NCI-H2081 treated with DMSO at 0.1 percent for 48 hours (cell line): ENCODE results near the gene ITPA.

Source experiments
- DNase-seq: peaks from one replicate; lab custom pipeline; 2025; lab: John Stamatoyannopoulos, UW

Gene ITPA

DNA sequence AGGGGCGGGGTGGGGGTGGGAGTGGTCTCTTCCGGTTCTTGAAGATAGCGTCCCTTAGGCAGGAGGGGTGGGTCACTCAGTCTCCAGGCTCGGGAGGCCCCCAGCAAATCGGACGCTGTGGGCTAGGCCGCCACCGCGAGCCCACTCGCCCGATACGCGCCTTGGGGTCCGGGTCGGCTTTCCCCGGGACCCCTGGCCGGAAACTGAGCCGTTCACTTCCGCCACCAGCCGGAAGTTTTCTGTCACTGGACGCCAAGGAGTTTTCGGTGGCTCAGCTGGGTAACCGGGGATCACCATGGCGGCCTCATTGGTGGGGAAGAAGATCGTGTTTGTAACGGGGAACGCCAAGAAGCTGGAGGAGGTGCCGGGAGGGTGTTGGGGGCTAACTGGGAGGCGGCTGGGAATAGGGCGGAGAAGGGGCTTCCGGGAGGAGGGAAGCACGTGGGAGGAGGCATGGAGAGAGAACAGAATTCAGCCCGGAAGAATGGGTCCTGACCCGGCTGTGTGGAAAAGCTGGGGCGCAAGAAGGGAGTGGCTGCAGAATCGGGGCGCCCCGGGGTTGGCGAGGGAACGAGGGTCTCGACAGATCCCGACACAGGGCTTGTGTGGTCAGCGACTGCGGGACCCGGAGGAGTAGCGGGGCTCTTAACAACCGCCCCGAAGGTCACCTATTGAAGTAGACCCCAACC, at the start of gene ITPA:
Gene ITPA (plus strand): TSS at position 242 of the 689 bp plus-strand sequence. CDS start 54 bp downstream, at position 296.
- DNase-seq, result no peak

GRCh38 chr20:3160418-3160817, 48.9 kb upstream of the ITPA start:
- no peak for DNase-seq

DNA sequence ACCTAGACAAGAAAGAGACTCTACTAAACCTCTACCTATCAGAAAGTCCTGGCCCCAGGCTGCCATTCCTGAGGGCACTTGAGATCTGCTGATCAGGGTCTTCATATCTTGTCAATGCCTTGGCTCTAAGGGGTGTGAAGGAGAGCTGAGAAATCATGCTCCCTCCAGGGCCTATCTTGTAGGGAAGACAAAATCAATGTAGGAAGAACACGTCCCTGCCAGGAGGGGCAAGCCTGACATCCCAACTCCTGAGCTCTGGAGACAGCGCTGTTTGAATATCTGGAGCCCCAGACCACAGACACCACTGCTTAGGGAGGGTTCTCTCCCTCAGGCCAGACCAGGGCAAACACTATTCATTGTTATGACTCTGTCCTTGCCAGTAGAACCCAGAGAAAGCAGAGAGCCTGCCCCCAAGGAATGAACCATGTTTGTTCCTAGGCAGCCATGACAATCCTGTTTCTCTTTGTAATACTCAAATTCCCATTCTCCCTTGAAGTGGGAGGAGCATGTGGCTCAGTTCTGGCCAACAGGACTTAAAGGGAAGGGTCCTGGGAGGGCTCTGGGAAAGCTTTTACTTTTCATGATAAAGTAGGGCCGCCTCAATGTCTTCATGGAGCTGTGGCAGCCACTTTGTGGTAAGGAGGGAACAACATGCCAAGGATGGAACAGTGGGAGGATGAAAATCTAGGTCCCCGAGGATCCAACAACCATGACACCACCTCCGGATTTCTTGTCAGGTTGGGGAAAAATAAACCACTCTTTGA, 47.8 kb upstream of the ITPA start:
- DNase-seq, result no peak

DNA sequence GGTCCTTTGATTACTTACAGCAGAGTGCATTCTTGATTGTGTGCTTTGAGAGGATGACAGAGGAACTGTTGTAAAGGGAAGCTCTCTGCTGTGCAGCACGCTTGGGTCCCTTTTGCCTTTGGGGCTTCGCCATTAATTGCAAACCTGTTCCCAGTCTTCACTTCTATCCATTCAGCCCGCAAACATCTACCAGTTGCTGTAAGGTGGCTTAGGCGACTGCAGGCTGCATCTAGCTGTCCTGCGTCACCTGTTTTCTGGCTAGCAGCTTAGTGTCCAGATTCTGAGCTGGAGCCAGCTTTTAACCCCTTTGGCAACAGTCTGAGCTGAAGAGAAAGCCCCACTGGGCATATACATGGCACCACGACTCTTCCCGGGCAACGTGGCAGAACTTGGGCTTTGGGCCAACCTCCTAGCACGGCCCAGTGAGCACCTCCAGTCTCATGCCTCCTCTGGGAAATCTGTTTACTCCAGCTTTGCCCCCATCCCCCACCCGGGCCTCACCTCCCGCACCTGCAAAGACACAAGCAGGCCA, 47.2 kb upstream of the ITPA start:
- no peak for DNase-seq

DNA sequence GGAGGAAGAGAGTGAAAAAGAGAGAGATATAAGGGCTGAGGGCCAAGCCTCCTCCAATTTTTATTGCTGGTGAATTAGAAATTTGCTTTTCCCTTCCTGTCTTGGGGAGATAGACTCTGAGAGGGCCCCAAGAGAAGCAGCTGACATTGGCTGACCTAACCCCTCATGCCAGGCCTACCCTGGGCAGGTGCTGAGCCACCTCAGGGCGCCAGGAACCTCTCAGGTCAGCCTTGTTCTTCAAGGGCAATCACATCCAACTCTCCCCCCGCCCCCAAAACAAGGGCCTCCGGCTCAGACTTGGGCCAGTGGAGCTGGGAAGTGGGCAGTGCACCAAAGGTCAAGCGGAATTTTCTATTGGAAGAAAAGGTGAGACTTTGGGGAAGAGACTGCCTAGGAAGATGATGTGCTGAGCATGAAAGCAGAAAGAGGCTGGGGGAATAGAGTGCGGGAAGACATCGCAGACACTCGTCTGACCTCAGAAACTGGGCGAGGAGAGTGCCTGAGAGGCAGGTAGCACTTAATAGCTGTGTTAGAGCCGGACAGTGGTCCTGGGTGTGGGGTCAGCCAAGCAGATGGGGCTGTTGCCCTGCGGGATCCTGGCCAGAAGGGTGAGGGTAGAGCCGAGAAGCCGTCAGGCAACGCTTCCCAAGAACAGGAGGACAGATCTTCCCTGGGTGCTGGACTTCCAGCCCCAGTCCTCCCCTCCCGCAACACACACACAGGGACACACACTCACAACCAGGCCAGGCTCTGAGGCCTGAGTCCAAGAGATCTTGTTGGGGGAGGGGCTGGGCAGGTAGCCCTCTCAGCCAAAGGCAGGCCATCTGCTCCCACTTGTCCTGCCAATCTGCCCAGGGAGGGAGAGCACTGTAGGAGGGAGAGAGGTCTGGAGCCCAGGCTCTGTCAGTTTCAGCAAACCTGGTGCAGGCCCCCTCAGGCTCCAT, 45.9 kb upstream of the ITPA start:
- DNase-seq, result no peak

- DNase-seq, result no peak
Observed at GRCh38 chr20:3164043-3164762, 45.1 kb upstream of the ITPA start.

DNA sequence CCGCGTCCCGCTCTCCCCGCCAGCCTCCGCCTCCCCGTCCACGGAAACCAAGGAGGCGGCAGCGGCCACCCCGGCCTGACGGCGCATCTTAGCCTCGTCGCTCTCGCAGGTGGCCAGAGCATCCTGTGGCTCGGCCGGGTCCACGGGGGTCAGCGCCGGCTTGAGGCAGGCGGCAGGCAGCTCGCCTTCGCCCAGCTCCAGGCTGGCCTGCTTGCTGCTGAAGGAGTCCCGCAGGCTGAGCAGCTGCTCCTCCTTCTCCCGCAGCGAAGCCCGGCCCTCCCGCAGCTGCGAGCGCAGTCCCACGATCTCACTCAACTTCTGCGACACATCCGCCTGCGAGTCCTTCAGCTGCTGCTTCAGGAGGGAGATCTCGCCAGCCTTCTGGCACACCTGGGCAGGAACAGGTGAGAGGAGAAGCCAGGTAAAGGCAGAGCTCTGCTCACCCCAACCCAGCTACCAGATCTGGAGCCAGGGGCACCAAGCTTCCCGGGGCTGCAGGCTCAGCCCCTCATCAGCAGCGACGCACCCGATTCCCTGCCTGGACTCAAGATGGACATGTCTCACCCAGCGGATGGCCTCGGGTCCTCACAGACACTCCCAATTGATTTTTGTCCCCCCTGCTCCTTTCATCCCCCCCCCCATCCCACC, 44.4 kb upstream of the ITPA start:
- DNase-seq, result no peak

DNA sequence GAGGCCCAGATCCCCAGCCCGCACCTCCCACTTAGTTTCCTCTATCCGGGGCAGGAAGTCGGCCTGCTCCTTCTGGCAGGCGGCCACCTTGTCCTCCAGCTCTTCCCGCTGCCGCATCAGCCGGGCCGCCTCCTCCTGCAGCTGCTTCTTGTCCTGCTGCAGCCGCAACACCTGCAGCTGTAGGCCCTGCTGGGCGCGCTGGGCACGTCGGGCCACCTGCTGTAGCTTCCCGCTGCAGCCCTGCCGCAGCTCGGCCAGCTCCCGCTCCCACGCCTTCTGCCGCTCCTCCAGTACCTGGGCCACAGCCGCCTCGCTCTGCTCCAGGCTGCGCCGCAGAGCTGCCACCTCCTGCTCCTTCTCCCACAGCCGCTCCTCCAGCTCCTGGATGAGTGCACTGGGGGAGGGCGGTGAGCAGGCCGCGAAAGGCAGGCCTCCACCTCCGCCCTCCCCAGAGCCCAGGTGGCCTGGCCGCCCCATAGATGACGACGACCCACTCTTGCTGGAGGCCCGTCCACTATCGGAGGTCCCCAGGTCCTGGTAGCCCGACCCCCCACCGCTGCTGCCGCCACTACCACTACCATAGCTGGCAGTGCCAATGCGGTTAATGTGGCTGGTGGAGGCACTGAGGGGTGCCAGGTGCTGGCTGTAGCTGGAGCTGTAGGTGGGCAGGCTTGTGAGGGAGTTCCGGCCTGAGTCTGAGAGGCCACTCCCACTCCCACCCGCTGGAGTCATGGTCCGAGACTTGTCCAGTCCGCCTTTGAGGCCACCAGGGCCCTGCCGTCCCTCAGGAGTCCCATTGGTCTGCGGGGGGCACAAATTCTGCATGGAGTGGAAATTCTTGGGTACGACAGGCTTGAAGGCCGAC, 43.6 kb upstream of the ITPA start:
- no peak for DNase-seq

DNA sequence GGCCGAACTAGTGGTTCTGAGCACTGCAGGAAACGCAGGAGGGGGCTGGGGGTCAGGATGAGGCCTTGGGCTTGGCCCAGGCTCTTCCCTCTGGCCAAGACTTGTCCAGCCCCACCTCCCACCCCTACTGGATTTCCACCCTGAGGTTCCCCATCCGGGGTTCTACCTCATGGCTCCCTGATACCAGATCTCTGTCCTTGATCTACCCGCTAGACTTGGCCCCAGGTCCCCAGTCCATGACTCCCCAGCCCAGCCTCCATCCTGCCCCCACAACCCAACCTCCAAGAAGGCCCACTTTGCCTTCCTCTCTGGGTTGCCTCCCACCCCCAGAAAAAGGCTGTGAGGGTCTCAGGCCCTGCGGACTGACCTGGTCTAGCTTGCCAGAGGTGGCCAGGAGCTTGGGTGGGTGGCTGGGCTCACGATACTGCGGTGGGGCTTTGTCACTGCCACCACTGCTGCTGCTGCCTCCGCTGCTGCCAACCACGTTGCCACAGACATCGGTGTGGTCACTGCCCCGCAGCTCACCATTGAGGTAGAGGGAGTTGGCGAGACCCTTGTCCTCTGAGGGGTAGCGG, 42.9 kb upstream of the ITPA start:
- no peak for DNase-seq

DNA sequence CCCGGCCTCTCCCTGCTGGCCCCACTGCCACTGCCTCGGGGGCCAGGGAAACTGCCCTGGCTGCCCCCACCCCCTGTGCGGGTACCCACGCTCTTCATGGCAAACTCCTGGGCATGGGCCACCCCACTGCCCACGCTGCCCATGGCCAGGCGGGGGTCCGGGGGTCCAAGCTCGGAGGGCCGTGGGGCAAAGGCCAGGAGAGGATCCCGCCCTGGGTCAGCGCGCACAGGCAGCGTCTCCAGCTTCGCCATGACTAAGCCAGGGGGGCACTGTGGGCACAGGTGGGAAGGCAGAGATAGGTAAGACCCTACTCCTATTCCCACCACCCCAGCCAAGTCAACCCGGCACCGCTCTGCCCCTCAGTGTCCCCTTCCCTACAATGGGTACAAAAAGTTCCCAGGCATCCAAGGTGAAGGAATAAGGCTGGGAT, 42.4 kb upstream of the ITPA start:
- no peak for DNase-seq

- DNase-seq, result no peak
Observed at GRCh38 chr20:3167738-3168078, 41.6 kb upstream of the ITPA start.

- no peak for DNase-seq
Observed at GRCh38 chr20:3168079-3168828, 41.0 kb upstream of the ITPA start.

GRCh38 chr20:3168829-3169590, 40.3 kb upstream of the ITPA start:
- DNase-seq, result no peak

DNA sequence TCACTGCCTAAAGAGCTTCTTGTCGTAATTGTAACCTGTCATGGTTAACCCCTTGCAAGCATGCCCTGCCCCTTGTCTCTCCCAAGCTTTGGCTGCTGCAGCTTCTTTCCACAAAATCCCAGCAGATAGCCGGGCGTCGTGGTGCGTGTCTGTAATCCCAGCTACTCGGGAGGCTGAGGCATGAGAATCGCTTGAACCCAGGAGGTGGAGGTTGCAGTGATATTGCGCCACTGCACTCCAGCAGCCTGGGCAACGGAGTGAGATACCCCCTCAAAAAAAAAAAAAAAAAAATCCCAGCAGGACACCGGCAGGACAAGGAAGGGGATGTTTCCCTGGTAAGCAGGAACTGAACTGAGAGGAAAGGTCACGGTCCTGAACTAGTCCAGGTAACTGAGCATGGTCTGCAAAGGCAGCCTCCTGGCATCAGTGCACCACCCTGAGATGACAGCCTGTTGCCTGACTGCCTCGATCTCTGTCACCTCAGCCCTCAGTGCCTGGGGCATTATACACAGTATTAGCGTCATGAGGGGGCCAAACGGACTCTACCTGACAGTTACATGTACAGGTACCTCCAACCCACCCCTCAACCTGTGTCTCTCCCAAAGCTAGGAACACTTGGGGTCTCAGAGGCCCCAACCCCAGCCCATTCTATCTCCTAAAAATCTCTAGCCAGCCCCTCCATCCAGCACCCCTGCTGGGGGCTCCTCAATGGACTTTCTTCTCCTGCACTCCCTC, 37.7 kb upstream of the ITPA start:
- DNase-seq, result no peak

- DNase-seq, result no peak
Observed at GRCh38 chr20:3172126-3172932, 37.0 kb upstream of the ITPA start.

- no peak for DNase-seq
Observed at GRCh38 chr20:3172933-3173609, 36.2 kb upstream of the ITPA start, which contains the start of gene LZTS3. Gene LZTS3 (minus strand): TSS chr20:3173549. CDS start chr20:3167163, 6,386 bp downstream.
